WTC11 (cell line): ENCODE data around the gene CBFA2T3.

Source experiments
- ATF1 ChIP-seq: sonication (generic); formaldehyde crosslinking; IDR thresholded peaks from 2 replicates; pipeline ENCODE4 v1.8.1; 2023; ENCODE audit warnings: mild to moderate bottlenecking, moderate library complexity, missing genetic modification reagents
- EMX1 ChIP-seq: fragments of 250-450 bp; sonication (Bioruptor Pico); IDR thresholded peaks from 2 replicates; pipeline ENCODE4 v1.8.0; 2021; ENCODE audit warnings: mild to moderate bottlenecking
- KAT7 ChIP-seq: sonication (generic); formaldehyde crosslinking; IDR thresholded peaks from 2 replicates; pipeline ENCODE4 v1.8.1; 2023; ENCODE audit warnings: missing genetic modification reagents, mild to moderate bottlenecking, borderline replicate concordance
- ZBTB21 ChIP-seq: sonication (generic); formaldehyde crosslinking; IDR thresholded peaks from 2 replicates; pipeline ENCODE4 v1.8.1; 2023; ENCODE audit warnings: mild to moderate bottlenecking, missing genetic modification reagents, borderline replicate concordance
- ZNF138 ChIP-seq: sonication (generic); formaldehyde crosslinking; conservative IDR thresholded peaks from 2 replicates; pipeline ENCODE4 v1.8.1; 2022; ENCODE audit warnings: mild to moderate bottlenecking, moderate library complexity, missing genetic modification reagents
- ZNF232 ChIP-seq: sonication (generic); formaldehyde crosslinking; IDR thresholded peaks from 2 replicates; pipeline ENCODE4 v1.8.0; 2022; ENCODE audit warnings: mild to moderate bottlenecking, missing genetic modification reagents
- TF ChIP-seq, protein P1 (sequence below): fragments of 200-600 bp; IDR thresholded peaks from 2 replicates; pipeline ENCODE4 v1.8.0; 2022; ENCODE audit warnings: antibody characterized with exemption
- TF ChIP-seq, protein P2 (sequence below): sonication (generic); formaldehyde crosslinking; IDR thresholded peaks from 2 replicates; pipeline ENCODE4 v1.8.1; 2023; ENCODE audit warnings: mild to moderate bottlenecking, missing genetic modification reagents, moderate library complexity
- TF ChIP-seq, protein P3 (sequence below): sonication (generic); formaldehyde crosslinking; IDR thresholded peaks from 2 replicates; pipeline ENCODE4 v1.8.1; 2022; ENCODE audit warnings: low read depth, missing genetic modification reagents, borderline replicate concordance
- TF ChIP-seq, protein P4 (sequence below): sonication (generic); formaldehyde crosslinking; IDR thresholded peaks from 2 replicates; pipeline ENCODE4 v1.8.1; 2023; ENCODE audit warnings: mild to moderate bottlenecking, missing genetic modification reagents, moderate library complexity
- TF ChIP-seq, protein P5 (sequence below): fragments of 250-450 bp; sonication (Bioruptor Pico); IDR thresholded peaks from 2 replicates; pipeline ENCODE4 v2.1.2; 2022; ENCODE audit warnings: mild to moderate bottlenecking, moderate library complexity
- TF ChIP-seq, protein P6 (sequence below): sonication (generic); formaldehyde crosslinking; IDR thresholded peaks from 2 replicates; pipeline ENCODE4 v1.8.0; 2023; ENCODE audit warnings: missing genetic modification reagents
- TF ChIP-seq, protein P7 (sequence below): sonication (generic); formaldehyde crosslinking; IDR thresholded peaks from 2 replicates; pipeline ENCODE4 v1.8.1; 2022; ENCODE audit warnings: mild to moderate bottlenecking, missing genetic modification reagents, moderate library complexity, borderline replicate concordance

DNA sequence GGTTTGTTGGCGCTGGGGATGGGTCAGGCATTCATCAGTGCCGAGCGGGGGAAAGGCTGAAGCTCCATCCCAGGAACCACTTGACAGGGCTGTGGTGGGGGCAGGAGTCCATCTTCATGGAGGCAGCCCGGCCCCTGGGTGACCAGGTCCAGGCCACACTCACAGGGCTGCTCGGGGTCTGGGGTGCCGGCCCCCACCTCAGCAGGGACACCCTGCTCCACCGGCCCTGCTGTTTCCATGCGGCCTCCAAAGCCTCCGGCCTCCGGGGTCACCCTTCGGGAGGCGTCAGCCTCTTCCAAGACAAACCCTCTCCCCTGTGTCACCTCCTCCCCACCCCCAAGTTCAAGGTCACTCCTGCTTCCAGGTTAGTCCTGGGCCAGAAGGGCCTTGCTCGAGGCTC is 142.3 kb downstream of the CBFA2T3 start:
- TF ChIP-seq ATF1 (CRISPR knock-in tag) (no peak), ZBTB21 (CRISPR knock-in tag) (no peak), ZNF138 (no peak), KAT7 (no peak), ZNF232 (no peak), EMX1 (CRISPR knock-in tag) (no peak)
- TF ChIP-seq, protein P1, sequence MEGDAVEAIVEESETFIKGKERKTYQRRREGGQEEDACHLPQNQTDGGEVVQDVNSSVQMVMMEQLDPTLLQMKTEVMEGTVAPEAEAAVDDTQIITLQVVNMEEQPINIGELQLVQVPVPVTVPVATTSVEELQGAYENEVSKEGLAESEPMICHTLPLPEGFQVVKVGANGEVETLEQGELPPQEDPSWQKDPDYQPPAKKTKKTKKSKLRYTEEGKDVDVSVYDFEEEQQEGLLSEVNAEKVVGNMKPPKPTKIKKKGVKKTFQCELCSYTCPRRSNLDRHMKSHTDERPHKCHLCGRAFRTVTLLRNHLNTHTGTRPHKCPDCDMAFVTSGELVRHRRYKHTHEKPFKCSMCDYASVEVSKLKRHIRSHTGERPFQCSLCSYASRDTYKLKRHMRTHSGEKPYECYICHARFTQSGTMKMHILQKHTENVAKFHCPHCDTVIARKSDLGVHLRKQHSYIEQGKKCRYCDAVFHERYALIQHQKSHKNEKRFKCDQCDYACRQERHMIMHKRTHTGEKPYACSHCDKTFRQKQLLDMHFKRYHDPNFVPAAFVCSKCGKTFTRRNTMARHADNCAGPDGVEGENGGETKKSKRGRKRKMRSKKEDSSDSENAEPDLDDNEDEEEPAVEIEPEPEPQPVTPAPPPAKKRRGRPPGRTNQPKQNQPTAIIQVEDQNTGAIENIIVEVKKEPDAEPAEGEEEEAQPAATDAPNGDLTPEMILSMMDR: no peak
- TF ChIP-seq, protein P2, sequence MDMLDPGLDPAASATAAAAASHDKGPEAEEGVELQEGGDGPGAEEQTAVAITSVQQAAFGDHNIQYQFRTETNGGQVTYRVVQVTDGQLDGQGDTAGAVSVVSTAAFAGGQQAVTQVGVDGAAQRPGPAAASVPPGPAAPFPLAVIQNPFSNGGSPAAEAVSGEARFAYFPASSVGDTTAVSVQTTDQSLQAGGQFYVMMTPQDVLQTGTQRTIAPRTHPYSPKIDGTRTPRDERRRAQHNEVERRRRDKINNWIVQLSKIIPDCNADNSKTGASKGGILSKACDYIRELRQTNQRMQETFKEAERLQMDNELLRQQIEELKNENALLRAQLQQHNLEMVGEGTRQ: no peak
- TF ChIP-seq, protein P3, sequence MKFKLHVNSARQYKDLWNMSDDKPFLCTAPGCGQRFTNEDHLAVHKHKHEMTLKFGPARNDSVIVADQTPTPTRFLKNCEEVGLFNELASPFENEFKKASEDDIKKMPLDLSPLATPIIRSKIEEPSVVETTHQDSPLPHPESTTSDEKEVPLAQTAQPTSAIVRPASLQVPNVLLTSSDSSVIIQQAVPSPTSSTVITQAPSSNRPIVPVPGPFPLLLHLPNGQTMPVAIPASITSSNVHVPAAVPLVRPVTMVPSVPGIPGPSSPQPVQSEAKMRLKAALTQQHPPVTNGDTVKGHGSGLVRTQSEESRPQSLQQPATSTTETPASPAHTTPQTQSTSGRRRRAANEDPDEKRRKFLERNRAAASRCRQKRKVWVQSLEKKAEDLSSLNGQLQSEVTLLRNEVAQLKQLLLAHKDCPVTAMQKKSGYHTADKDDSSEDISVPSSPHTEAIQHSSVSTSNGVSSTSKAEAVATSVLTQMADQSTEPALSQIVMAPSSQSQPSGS (CRISPR knock-in tag): no peak
- TF ChIP-seq, protein P4, sequence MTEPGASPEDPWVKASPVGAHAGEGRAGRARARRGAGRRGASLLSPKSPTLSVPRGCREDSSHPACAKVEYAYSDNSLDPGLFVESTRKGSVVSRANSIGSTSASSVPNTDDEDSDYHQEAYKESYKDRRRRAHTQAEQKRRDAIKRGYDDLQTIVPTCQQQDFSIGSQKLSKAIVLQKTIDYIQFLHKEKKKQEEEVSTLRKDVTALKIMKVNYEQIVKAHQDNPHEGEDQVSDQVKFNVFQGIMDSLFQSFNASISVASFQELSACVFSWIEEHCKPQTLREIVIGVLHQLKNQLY (CRISPR knock-in tag): no peak
- TF ChIP-seq, protein P5, sequence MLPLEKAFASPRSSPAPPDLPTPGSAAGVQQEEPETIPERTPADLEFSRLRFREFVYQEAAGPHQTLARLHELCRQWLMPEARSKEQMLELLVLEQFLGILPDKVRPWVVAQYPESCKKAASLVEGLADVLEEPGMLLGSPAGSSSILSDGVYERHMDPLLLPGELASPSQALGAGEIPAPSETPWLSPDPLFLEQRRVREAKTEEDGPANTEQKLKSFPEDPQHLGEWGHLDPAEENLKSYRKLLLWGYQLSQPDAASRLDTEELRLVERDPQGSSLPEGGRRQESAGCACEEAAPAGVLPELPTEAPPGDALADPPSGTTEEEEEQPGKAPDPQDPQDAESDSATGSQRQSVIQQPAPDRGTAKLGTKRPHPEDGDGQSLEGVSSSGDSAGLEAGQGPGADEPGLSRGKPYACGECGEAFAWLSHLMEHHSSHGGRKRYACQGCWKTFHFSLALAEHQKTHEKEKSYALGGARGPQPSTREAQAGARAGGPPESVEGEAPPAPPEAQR (CRISPR knock-in tag): no peak
- TF ChIP-seq, protein P6, sequence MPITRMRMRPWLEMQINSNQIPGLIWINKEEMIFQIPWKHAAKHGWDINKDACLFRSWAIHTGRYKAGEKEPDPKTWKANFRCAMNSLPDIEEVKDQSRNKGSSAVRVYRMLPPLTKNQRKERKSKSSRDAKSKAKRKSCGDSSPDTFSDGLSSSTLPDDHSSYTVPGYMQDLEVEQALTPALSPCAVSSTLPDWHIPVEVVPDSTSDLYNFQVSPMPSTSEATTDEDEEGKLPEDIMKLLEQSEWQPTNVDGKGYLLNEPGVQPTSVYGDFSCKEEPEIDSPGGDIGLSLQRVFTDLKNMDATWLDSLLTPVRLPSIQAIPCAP: no peak
- TF ChIP-seq, protein P7, sequence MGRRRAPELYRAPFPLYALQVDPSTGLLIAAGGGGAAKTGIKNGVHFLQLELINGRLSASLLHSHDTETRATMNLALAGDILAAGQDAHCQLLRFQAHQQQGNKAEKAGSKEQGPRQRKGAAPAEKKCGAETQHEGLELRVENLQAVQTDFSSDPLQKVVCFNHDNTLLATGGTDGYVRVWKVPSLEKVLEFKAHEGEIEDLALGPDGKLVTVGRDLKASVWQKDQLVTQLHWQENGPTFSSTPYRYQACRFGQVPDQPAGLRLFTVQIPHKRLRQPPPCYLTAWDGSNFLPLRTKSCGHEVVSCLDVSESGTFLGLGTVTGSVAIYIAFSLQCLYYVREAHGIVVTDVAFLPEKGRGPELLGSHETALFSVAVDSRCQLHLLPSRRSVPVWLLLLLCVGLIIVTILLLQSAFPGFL: no peak
